ENCODE results near the gene RAG1.

GRCh38 chr11:36565031-36565610 is 2.7 kb upstream of the RAG1 start:
- no peak for TF ChIP-seq EZH2phosphoT487 (IDR thresholded peaks at IDR 0.05; ENCODE audit: borderline replicate concordance, low read depth)
- TF ChIP-seq SIN3A (IDR thresholded peaks at IDR 0.05; ENCODE audit: borderline replicate concordance, low read depth, low read length) = no peak
- no peak for TF ChIP-seq CTCF (IDR thresholded peaks at IDR 0.05)
- no peak for TF ChIP-seq ELF1 (IDR thresholded peaks at IDR 0.05)
- TF ChIP-seq RXRA (IDR thresholded peaks at IDR 0.05; ENCODE audit: borderline replicate concordance, low read depth) = no peak
- no peak for TF ChIP-seq GABPA (IDR thresholded peaks at IDR 0.05; ENCODE audit: low read depth)
- peak; percentile 97 for TF ChIP-seq FOXJ3 (CRISPR knock-in tag; IDR thresholded peaks at IDR 0.05)
- TF ChIP-seq POLR2AphosphoS5 (IDR thresholded peaks at IDR 0.05; ENCODE audit: low read depth, low read length) = no peak
- TF ChIP-seq REST (IDR thresholded peaks at IDR 0.05; ENCODE audit: low read depth, low read length) = no peak
- TF ChIP-seq RAD21 (IDR thresholded peaks at IDR 0.05; ENCODE audit: low read length) = peak; percentile 28; the same call in 1 of the 2 replicates

Data from SK-N-SH (cell line).